Neural cell (in vitro differentiated cells): Measurements from ENCODE around the gene ZNF821.

Experiments
- CTCF ChIP-seq: fragments of 450-650 bp; IDR thresholded peaks from 2 replicates; pipeline ENCODE4 v1.5.1; 2014; ENCODE audit warnings: antibody characterized with exemption, mild to moderate bottlenecking, moderate library complexity; ENCODE audit not compliant: poor library complexity, severe bottlenecking
- EP300 ChIP-seq: fragments of 450-650 bp; conservative IDR thresholded peaks from 2 replicates; pipeline ENCODE4 v1.6.1; 2014; ENCODE audit warnings: antibody characterized with exemption, mild to moderate bottlenecking, moderate library complexity; ENCODE audit not compliant: poor library complexity, severe bottlenecking
- EZH2 ChIP-seq: fragments of 200-600, 300-800 bp; shearing (Covaris generic), sonication (generic); IDR thresholded peaks from 2 replicates; pipeline ENCODE4 v1.6.1; 2014; ENCODE audit warnings: antibody characterized with exemption, low read length, borderline replicate concordance, mild to moderate bottlenecking; ENCODE audit not compliant: insufficient read depth, poor library complexity, severe bottlenecking
- POLR2AphosphoS5 ChIP-seq: IDR thresholded peaks from 2 replicates; pipeline ENCODE4 v1.6.1; 2012

DNA sequence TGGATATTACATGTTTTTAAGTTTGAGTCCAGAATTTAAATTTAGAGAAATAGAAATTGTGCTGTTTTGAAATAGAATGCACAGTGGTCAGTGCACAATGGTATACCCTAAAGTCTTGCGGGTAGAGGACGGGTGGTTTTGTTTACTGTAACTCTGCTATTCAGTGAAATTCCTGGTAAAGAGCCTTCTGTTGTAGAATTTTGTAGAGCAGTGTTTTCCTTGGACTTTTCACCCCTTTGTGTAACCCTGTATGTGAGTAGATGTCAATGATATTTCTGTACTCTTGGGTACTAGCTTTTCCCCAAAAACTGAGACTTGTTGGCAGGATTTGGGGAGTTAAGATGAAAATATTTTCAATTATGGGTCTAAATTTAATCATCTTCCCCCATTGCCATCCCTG, 30.8 kb upstream of the ZNF821 start:
- TF ChIP-seq EZH2 (no peak), CTCF (no peak), EP300 (no peak), POLR2AphosphoS5 (no peak)
